ENCODE measurements around the gene CBY3. TPM values are rescaled to one million over a fixed set of nuclear protein-coding genes. Genes with fewer than 3 reads are reported as not detected.

CBY3 gene
- not detected for total RNA-seq

- no peak within 1 kb of the TSS for H3K27ac ChIP-seq (replicated peaks in 1 of 4)
- intact Hi-C loops (cut with DNase I): no loop called here
- no peaks in the 10 kb centered on the region for H3K36me3 ChIP-seq
- WGBS: 90% methylated on average over 4 of the region's 5 CpGs
- peaks cover 15 to 32% (median 29%) of the 10 kb centered on the region in 4 donors for H3K4me1 ChIP-seq
- H3K27me3 ChIP-seq: no peaks in the 10 kb centered on the region
- no peaks in the 10 kb centered on the region for H3K9me3 ChIP-seq
- no peak for DNase-seq (ENCODE audit: extremely low spot score)
- H3K4me3 ChIP-seq: no peak within 1 kb of the TSS
- no peak for TF ChIP-seq POLR2A (IDR thresholded peaks at IDR 0.05; ENCODE audit: low read depth)
Observed at GRCh38 chr5:179680780-179681401, at the start of gene CBY3. CBY3 (minus strand) TSS chr5:179681034; CDS start chr5:179680918, 116 bp downstream.

GRCh38 chr5:179730356-179730755, 49.5 kb upstream of the CBY3 start:
- H3K9me3 ChIP-seq: no peaks in the 10 kb centered on the region
- intact Hi-C loops (cut with DNase I): loop anchor here (5.0 kb wide), 1 partner anchor 33 kb away; the partner anchor contains the start of gene CANX
- H3K27ac ChIP-seq (replicated peaks in 1 of 4): no peak overlapping the region
- peaks cover 18 to 30% (median 29%) of the 10 kb centered on the region in 4 donors for H3K4me1 ChIP-seq
- H3K4me3 ChIP-seq: no peak overlapping the region
- 78% methylated on average over 3 of the region's 3 CpGs for WGBS
- peaks cover 34 to 58% (median 52%) of the 10 kb centered on the region in 4 donors for H3K36me3 ChIP-seq
- no peak for DNase-seq (ENCODE audit: extremely low spot score)
- TF ChIP-seq POLR2A (IDR thresholded peaks at IDR 0.05; ENCODE audit: low read depth) (no peak), EP300 (IDR thresholded peaks at IDR 0.05) (no peak), POLR2AphosphoS5 (IDR thresholded peaks at IDR 0.05) (no peak), CTCF (IDR thresholded peaks at IDR 0.05) (no peak)
- no peaks in the 10 kb centered on the region for H3K27me3 ChIP-seq

- H3K9me3 ChIP-seq: no peaks in the 10 kb centered on the region
- no peak overlapping the region for H3K27ac ChIP-seq (replicated peaks in 1 of 4)
- H3K4me1 ChIP-seq: peaks cover 12 to 24% (median 23%) of the 10 kb centered on the region in 4 donors
- DNase-seq (ENCODE audit: extremely low spot score): no peak
- WGBS: 80% methylated on average over 3 of the region's 3 CpGs
- peaks cover 40 to 63% (median 57%) of the 10 kb centered on the region in 4 donors for H3K36me3 ChIP-seq
- H3K4me3 ChIP-seq: no peak overlapping the region
- TF ChIP-seq POLR2AphosphoS5 (IDR thresholded peaks at IDR 0.05) (no peak), EP300 (IDR thresholded peaks at IDR 0.05) (no peak), CTCF (IDR thresholded peaks at IDR 0.05) (no peak), POLR2A (IDR thresholded peaks at IDR 0.05; ENCODE audit: low read depth) (no peak)
- no peaks in the 10 kb centered on the region for H3K27me3 ChIP-seq
- intact Hi-C loops (cut with DNase I): loop anchor here (5.0 kb wide), 1 partner anchor 32 kb away; the partner anchor contains the start of gene CANX
Observed at GRCh38 chr5:179729727-179730126, 48.9 kb upstream of the CBY3 start.

- intact Hi-C loops (cut with DNase I): no loop called here
- DNase-seq (ENCODE audit: extremely low spot score): no peak
- Histone ChIP-seq H3K27me3 (no peaks in the 10 kb centered on the region), H3K4me3 (no peak overlapping the region), H3K27ac (replicated peaks in 1 of 4) (no peak overlapping the region), H3K4me1 (peaks cover 7 to 20% (median 19%) of the 10 kb centered on the region in 4 donors), H3K9me3 (no peaks in the 10 kb centered on the region), H3K36me3 (peaks cover 44 to 67% (median 61%) of the 10 kb centered on the region in 4 donors)
- TF ChIP-seq POLR2AphosphoS5 (IDR thresholded peaks at IDR 0.05): no peak
- no peak for TF ChIP-seq EP300 (IDR thresholded peaks at IDR 0.05)
- TF ChIP-seq POLR2A (IDR thresholded peaks at IDR 0.05; ENCODE audit: low read depth): no peak
- no peak for TF ChIP-seq CTCF (IDR thresholded peaks at IDR 0.05)
- WGBS: 82% methylated on average over 4 of the region's 4 CpGs
Observed at GRCh38 chr5:179729303-179729702, 48.5 kb upstream of the CBY3 start.

GRCh38 chr5:179727106-179727505, 46.3 kb upstream of the CBY3 start:
- no peaks in the 10 kb centered on the region for H3K27me3 ChIP-seq
- H3K27ac ChIP-seq (replicated peaks in 1 of 4): no peak overlapping the region
- peaks cover 66 to 89% (median 83%) of the 10 kb centered on the region in 4 donors for H3K36me3 ChIP-seq
- H3K4me1 ChIP-seq: peaks cover 6 to 9% (median 9%) of the 10 kb centered on the region in 4 donors
- 79% methylated on average over 6 of the region's 6 CpGs for WGBS
- no peaks in the 10 kb centered on the region for H3K9me3 ChIP-seq
- no peak overlapping the region for H3K4me3 ChIP-seq
- no peak for DNase-seq (ENCODE audit: extremely low spot score)
- intact Hi-C loops (cut with DNase I): no loop called here
- no peak for TF ChIP-seq CTCF (IDR thresholded peaks at IDR 0.05)
- no peak for TF ChIP-seq POLR2A (IDR thresholded peaks at IDR 0.05; ENCODE audit: low read depth)
